GM21825 (cell line): ENCODE data around the gene HDAC8.
"Not testable (repeated sequence)": the region's sequence is repeated elsewhere in the genome, so short reads cannot be mapped to it uniquely, and the experiment has no call there.

ENCODE experiments used
- ATAC-seq: cut with Tn5 transposase; IDR thresholded peaks from one replicate; pipeline ENCODE4 v1.9.1; 2021; ENCODE audit warnings: mild to moderate bottlenecking, moderate library complexity; ENCODE audit not compliant: unreplicated experiment

HDAC8 gene

GRCh38 chrX:72340041-72340440 is 232.6 kb downstream of the HDAC8 start:
- no peak for ATAC-seq

GRCh38 chrX:72330131-72330530 is 242.5 kb downstream of the HDAC8 start:
- ATAC-seq, result no peak

- no peak for ATAC-seq
These were observed 245.9 kb downstream of the HDAC8 start for GRCh38 chrX:72326605-72327300.

- not testable (repeated sequence) for ATAC-seq
These were observed 253.0 kb downstream of the HDAC8 start for GRCh38 chrX:72319651-72320050.

- ATAC-seq, result no peak
These were observed 255.5 kb downstream of the HDAC8 start for GRCh38 chrX:72317139-72317538.

GRCh38 chrX:72316408-72317110 is 256.1 kb downstream of the HDAC8 start:
- ATAC-seq, result no peak

- ATAC-seq, result no peak
These were observed 257.8 kb downstream of the HDAC8 start for GRCh38 chrX:72314881-72315280.

GRCh38 chrX:72313707-72314641 is 258.7 kb downstream of the HDAC8 start:
- ATAC-seq, result no peak

- ATAC-seq, result no peak
These were observed 260.2 kb downstream of the HDAC8 start for GRCh38 chrX:72312311-72312940.

- no peak for ATAC-seq
These were observed 263.2 kb downstream of the HDAC8 start for GRCh38 chrX:72309297-72310071.

GRCh38 chrX:72308566-72309296 is 263.9 kb downstream of the HDAC8 start:
- no peak for ATAC-seq

GRCh38 chrX:72308209-72308565 is 264.5 kb downstream of the HDAC8 start:
- no peak for ATAC-seq

- no peak for ATAC-seq
These were observed 265.0 kb downstream of the HDAC8 start for GRCh38 chrX:72307646-72308051.

- no peak for ATAC-seq
These were observed 265.6 kb downstream of the HDAC8 start for GRCh38 chrX:72306851-72307645.

GRCh38 chrX:72306085-72306801 is 266.4 kb downstream of the HDAC8 start:
- no peak for ATAC-seq

- no peak for ATAC-seq
These were observed 267.2 kb downstream of the HDAC8 start, which contains the start of gene CITED1 for GRCh38 chrX:72305286-72306084. CITED1 (minus strand) TSS chrX:72305914; CDS start chrX:72302869, 3,045 bp downstream.

GRCh38 chrX:72304877-72305276 is 267.8 kb downstream of the HDAC8 start:
- ATAC-seq, result no peak
